H1 (cell line): ENCODE measurements around the gene LYRM4.

Experiments used
- CEBPB ChIP-seq: IDR thresholded peaks from 2 replicates; pipeline ENCODE4 v1.6.1; 2012; ENCODE audit warnings: low read depth, low read length
- CHD2 ChIP-seq: IDR thresholded peaks from 2 replicates; pipeline ENCODE4 v1.6.1; 2012; ENCODE audit warnings: low read length, improper control_type of control experiment
- CTCF ChIP-seq, 3 experiments: IDR thresholded peaks; 1 replicate in 2 of 3; 2 replicates in 1 of 3; pipeline versions ENCODE4 v1.5.1 to v1.6.1; 2011; ENCODE audit warnings: low read length in 3 of 3, mild to moderate bottlenecking in 3 of 3, inconsistent platforms in 2 of 3, low read depth in 1 of 3, moderate library complexity in 1 of 3; ENCODE audit not compliant: insufficient read depth in 1 of 3; ENCODE audit errors: control extremely low read depth in 1 of 3
- EP300 ChIP-seq, 2 experiments: IDR thresholded peaks; 1 replicate in 1 of 2; 2 replicates in 1 of 2; pipeline ENCODE4 v1.6.1; 2011 to 2012; ENCODE audit warnings: low read depth in 2 of 2, low read length in 2 of 2, mild to moderate bottlenecking in 2 of 2, borderline replicate concordance in 1 of 2, inconsistent platforms in 1 of 2, moderate library complexity in 1 of 2
- EZH2 ChIP-seq: fragments of 200-600 bp; sonication (generic); IDR thresholded peaks from 2 replicates; pipeline ENCODE4 v1.7.1; 2012; ENCODE audit warnings: low read depth, mild to moderate bottlenecking, moderate library complexity, low read length, inconsistent platforms; ENCODE audit not compliant: severe bottlenecking
- JUND ChIP-seq: IDR thresholded peaks from 2 replicates; pipeline ENCODE4 v1.6.1; 2011; ENCODE audit warnings: mild to moderate bottlenecking, improper control_type of control experiment, low read length
- MAX ChIP-seq: IDR thresholded peaks from 2 replicates; pipeline ENCODE4 v1.6.1; 2012; ENCODE audit warnings: inconsistent platforms
- NANOG ChIP-seq: IDR thresholded peaks from 2 replicates; pipeline ENCODE4 v1.6.1; 2011; ENCODE audit warnings: low read length, low read depth, mild to moderate bottlenecking, inconsistent platforms; ENCODE audit not compliant: insufficient read depth, poor library complexity, severe bottlenecking
- POLR2A ChIP-seq, 2 experiments: IDR thresholded peaks; 1 replicate in 1 of 2; 2 replicates in 1 of 2; pipeline ENCODE4 v1.6.1; 2011; ENCODE audit warnings: low read depth in 2 of 2, low read length in 2 of 2, mild to moderate bottlenecking in 2 of 2; ENCODE audit errors: control extremely low read depth in 1 of 2
- POLR2AphosphoS5 ChIP-seq: IDR thresholded peaks from 2 replicates; pipeline ENCODE4 v1.6.1; 2011; ENCODE audit warnings: low read depth, low read length
- RAD21 ChIP-seq, 2 experiments: IDR thresholded peaks in 1 of 2; conservative IDR thresholded peaks in 1 of 2; 2 replicates each; pipeline ENCODE4 v1.6.1; 2011; ENCODE audit warnings: low read depth in 2 of 2, low read length in 2 of 2, improper control_type of control experiment in 1 of 2, inconsistent platforms in 1 of 2, mild to moderate bottlenecking in 1 of 2, moderate library complexity in 1 of 2
- SRF ChIP-seq: IDR thresholded peaks from 2 replicates; pipeline ENCODE4 v1.6.1; 2011; ENCODE audit warnings: mild to moderate bottlenecking, low read depth, low read length, moderate library complexity
- TAF1 ChIP-seq: IDR thresholded peaks from 2 replicates; pipeline ENCODE4 v1.6.1; 2011; ENCODE audit warnings: mild to moderate bottlenecking, low read depth, low read length
- YY1 ChIP-seq: IDR thresholded peaks from 2 replicates; pipeline ENCODE4 v1.6.1; 2011; ENCODE audit warnings: low read depth, mild to moderate bottlenecking, low read length

GRCh38 chr6:5241252-5241651 is 19.5 kb downstream of the LYRM4 start:
- TF ChIP-seq EP300 (IDR thresholded peaks at IDR 0.05; ENCODE audit: borderline replicate concordance in 1 of 2, low read depth in 2 of 2, low read length in 2 of 2) (no peak), CEBPB (no peak), JUND (no peak), CHD2 (no peak), NANOG (no peak), MAX (no peak), CTCF (IDR thresholded peaks at IDR 0.05; ENCODE audit: control extremely low read depth in 1 of 3, insufficient read depth in 1 of 3, low read depth in 1 of 3, low read length in 3 of 3) (no peak), TAF1 (no peak), POLR2AphosphoS5 (no peak), SRF (no peak), EZH2 (no peak), POLR2A (IDR thresholded peaks at IDR 0.05; ENCODE audit: control extremely low read depth in 1 of 2, low read depth in 2 of 2, low read length in 2 of 2) (no peak), YY1 (no peak), RAD21 (IDR thresholded peaks at IDR 0.05 in 1 of 2, conservative IDR thresholded peaks at IDR 0.05 in 1 of 2; ENCODE audit: low read depth in 2 of 2, low read length in 2 of 2) (no peak)
